BLaER1 (cell line): ENCODE results near the gene PHLPP1.

Experiments used
- H3K27ac ChIP-seq: shearing (Covaris generic); formaldehyde crosslinking; 2 replicates; pipeline ENCODE4 v1.8.1; 2022
- H3K27me3 ChIP-seq: shearing (Covaris generic); formaldehyde crosslinking; 2 replicates; pipeline ENCODE4 v1.8.1; 2022
- H3K36me3 ChIP-seq: shearing (Covaris generic); formaldehyde crosslinking; 2 replicates; pipeline ENCODE4 v1.8.1; 2022
- H3K4me1 ChIP-seq: shearing (Covaris generic); formaldehyde crosslinking; 2 replicates; pipeline ENCODE4 v1.8.1; 2022
- H3K4me2 ChIP-seq: shearing (Covaris generic); formaldehyde crosslinking; 2 replicates; pipeline ENCODE4 v1.8.1; 2022
- H3K4me3 ChIP-seq: shearing (Covaris generic); formaldehyde crosslinking; 2 replicates; pipeline ENCODE4 v1.8.1; 2022
- H3K9ac ChIP-seq: shearing (Covaris generic); formaldehyde crosslinking; 2 replicates; pipeline ENCODE4 v1.8.1; 2022
- H3K9me3 ChIP-seq: shearing (Covaris generic); formaldehyde crosslinking; 2 replicates; pipeline ENCODE4 v1.8.1; 2022
- H4K20me1 ChIP-seq: shearing (Covaris generic); formaldehyde crosslinking; 2 replicates; pipeline ENCODE4 v1.8.1; 2022
- Cebpa-rat ChIP-seq: shearing (Covaris generic); IDR thresholded peaks from 2 replicates; pipeline ENCODE4 v1.8.1; 2022

PHLPP1 gene

DNA sequence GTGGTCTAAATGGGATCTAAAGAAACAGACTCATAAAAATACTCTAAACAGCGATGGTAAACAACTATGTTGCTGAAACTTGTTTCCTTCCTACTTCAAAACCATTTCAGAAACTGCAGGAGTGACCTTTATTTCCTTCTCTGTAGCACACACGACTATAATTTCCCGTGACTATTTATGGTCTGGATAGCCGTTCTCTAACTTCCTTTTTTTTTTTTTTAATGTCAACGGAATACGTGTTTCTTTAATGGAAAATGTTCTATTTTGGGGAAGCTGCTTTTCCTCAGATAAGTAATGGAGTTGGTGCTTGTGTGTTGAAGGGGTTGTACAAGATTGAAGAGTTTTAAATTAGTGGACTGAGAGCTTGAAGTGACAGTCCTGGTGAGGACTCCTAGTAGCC, 224.1 kb downstream of the PHLPP1 start:
- peaks cover 16% of the 10 kb centered on the region; the same call in 1 of the 2 replicates for H3K9me3 ChIP-seq
- H3K4me1 ChIP-seq = peaks cover 64% of the 10 kb centered on the region
- TF ChIP-seq Cebpa-rat = no peak
- H3K27me3 ChIP-seq = no peaks in the 10 kb centered on the region
- H3K9ac ChIP-seq = peak overlapping the region; percentile 72
- no peaks in the 10 kb centered on the region for H4K20me1 ChIP-seq
- H3K36me3 ChIP-seq = peaks cover 30% of the 10 kb centered on the region
- H3K4me3 ChIP-seq = peak overlapping the region; percentile 44
- H3K27ac ChIP-seq = peak overlapping the region; percentile 84
- H3K4me2 ChIP-seq = peak overlapping the region; percentile 83

- peak overlapping the region; percentile 72 for H3K9ac ChIP-seq
- no peak for TF ChIP-seq Cebpa-rat
- no peaks in the 10 kb centered on the region for H3K27me3 ChIP-seq
- 0 out of 2 replicates have a peak overlapping the region, but pooled peaks have one; percentile 44 for H3K4me3 ChIP-seq
- no peaks in the 10 kb centered on the region for H4K20me1 ChIP-seq
- peak overlapping the region; percentile 84 for H3K27ac ChIP-seq
- peak overlapping the region; percentile 83 for H3K4me2 ChIP-seq
- H3K9me3 ChIP-seq = peaks cover 16% of the 10 kb centered on the region; the same call in 1 of the 2 replicates
- peaks cover 33% of the 10 kb centered on the region for H3K36me3 ChIP-seq
- H3K4me1 ChIP-seq = peaks cover 64% of the 10 kb centered on the region
These were observed 224.6 kb downstream of the PHLPP1 start for GRCh38 chr18:62939926-62940325.

GRCh38 chr18:62942578-62942977, 227.2 kb downstream of the PHLPP1 start:
- no peak for TF ChIP-seq Cebpa-rat
- H3K4me3 ChIP-seq = no peak overlapping the region
- no peaks in the 10 kb centered on the region for H3K27me3 ChIP-seq
- H3K4me1 ChIP-seq = peaks cover 43% of the 10 kb centered on the region
- H3K9me3 ChIP-seq = peaks cover 16% of the 10 kb centered on the region; the same call in 1 of the 2 replicates
- H3K36me3 ChIP-seq = peaks cover 60% of the 10 kb centered on the region
- no peaks in the 10 kb centered on the region for H4K20me1 ChIP-seq
- 0 out of 2 replicates have a peak overlapping the region, but pooled peaks have one; percentile 4 for H3K27ac ChIP-seq
- H3K9ac ChIP-seq = no peak overlapping the region
- no peak overlapping the region for H3K4me2 ChIP-seq

GRCh38 chr18:62944454-62944853, 229.1 kb downstream of the PHLPP1 start:
- peaks cover 25% of the 10 kb centered on the region for H3K4me1 ChIP-seq
- peaks cover 67% of the 10 kb centered on the region for H3K36me3 ChIP-seq
- TF ChIP-seq Cebpa-rat = no peak
- H4K20me1 ChIP-seq = no peaks in the 10 kb centered on the region
- no peak overlapping the region for H3K4me2 ChIP-seq
- no peak overlapping the region for H3K4me3 ChIP-seq
- no peaks in the 10 kb centered on the region for H3K27me3 ChIP-seq
- no peak overlapping the region for H3K27ac ChIP-seq
- H3K9me3 ChIP-seq = peaks cover 16% of the 10 kb centered on the region; the same call in 1 of the 2 replicates
- no peak overlapping the region for H3K9ac ChIP-seq

- H3K27ac ChIP-seq = no peak overlapping the region
- H4K20me1 ChIP-seq = no peaks in the 10 kb centered on the region
- H3K4me2 ChIP-seq = no peak overlapping the region
- TF ChIP-seq Cebpa-rat = no peak
- peaks cover 65% of the 10 kb centered on the region for H3K36me3 ChIP-seq
- H3K9ac ChIP-seq = no peak overlapping the region
- peaks cover 34% of the 10 kb centered on the region for H3K4me1 ChIP-seq
- H3K4me3 ChIP-seq = no peak overlapping the region
- H3K27me3 ChIP-seq = no peaks in the 10 kb centered on the region
- H3K9me3 ChIP-seq = peaks cover 9% of the 10 kb centered on the region
These were observed 233.4 kb downstream of the PHLPP1 start for GRCh38 chr18:62948788-62949187.

DNA sequence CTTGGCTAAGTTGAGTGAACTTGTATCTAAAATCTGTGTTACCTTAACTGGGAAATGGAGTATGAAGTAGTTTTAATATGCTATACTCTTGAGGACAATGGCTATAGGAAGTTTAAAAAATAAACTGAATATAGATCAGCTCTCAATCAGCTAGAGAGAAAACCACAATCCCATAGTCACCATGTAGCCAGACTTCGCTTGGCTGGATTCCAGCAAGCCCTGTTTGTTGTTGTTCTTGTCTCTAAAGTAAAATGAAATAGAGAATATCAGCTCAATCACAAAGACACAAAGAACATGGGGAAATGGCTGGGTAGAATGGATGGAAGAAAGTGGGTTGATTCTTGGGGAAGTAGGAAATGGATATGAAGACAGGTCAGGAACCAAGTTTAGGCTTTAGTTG, 234.9 kb downstream of the PHLPP1 start:
- Histone ChIP-seq H3K4me2 (peak overlapping the region; percentile 40), H3K9me3 (peaks cover 9% of the 10 kb centered on the region), H3K27me3 (no peaks in the 10 kb centered on the region), H3K9ac (no peak overlapping the region), H3K4me1 (peaks cover 48% of the 10 kb centered on the region), H3K4me3 (no peak overlapping the region), H4K20me1 (no peaks in the 10 kb centered on the region), H3K36me3 (peaks cover 60% of the 10 kb centered on the region), H3K27ac (no peak overlapping the region)
- no peak for TF ChIP-seq Cebpa-rat

DNA sequence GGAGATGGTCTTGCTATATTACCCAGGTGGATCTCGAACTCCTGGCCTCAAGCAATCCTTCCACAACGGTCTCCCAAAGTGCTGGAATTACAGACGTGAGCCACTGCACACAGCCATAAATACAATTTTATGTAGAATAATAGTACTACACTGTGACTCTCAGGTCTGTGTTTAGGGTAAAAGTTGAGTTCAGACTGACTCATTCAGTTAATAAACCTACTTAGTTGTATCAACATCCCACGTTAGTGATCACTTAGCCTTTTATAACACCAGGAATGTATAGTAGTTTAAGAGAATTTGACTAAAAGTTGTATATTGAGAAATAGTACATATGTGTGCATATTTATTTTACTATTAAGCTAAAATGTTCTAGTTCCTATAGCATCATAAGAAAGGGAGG, 237.5 kb downstream of the PHLPP1 start:
- peaks cover 9% of the 10 kb centered on the region for H3K9me3 ChIP-seq
- H3K9ac ChIP-seq = no peak overlapping the region
- TF ChIP-seq Cebpa-rat = no peak
- no peak overlapping the region for H3K4me3 ChIP-seq
- H3K36me3 ChIP-seq = peaks cover 44% of the 10 kb centered on the region
- peak overlapping the region; percentile 38; the same call in 1 of the 2 replicates for H3K27ac ChIP-seq
- H4K20me1 ChIP-seq = no peaks in the 10 kb centered on the region
- peak overlapping the region; percentile 64 for H3K4me2 ChIP-seq
- peaks cover 51% of the 10 kb centered on the region for H3K4me1 ChIP-seq
- H3K27me3 ChIP-seq = no peaks in the 10 kb centered on the region

GRCh38 chr18:62953663-62954062, 238.3 kb downstream of the PHLPP1 start:
- Histone ChIP-seq H3K27me3 (no peaks in the 10 kb centered on the region), H4K20me1 (no peaks in the 10 kb centered on the region), H3K4me2 (peak overlapping the region; percentile 64), H3K4me1 (peaks cover 51% of the 10 kb centered on the region), H3K9ac (no peak overlapping the region), H3K4me3 (no peak overlapping the region), H3K27ac (no peak overlapping the region), H3K36me3 (peaks cover 43% of the 10 kb centered on the region), H3K9me3 (peaks cover 9% of the 10 kb centered on the region)
- TF ChIP-seq Cebpa-rat = no peak

- H3K4me2 ChIP-seq = peak overlapping the region; percentile 64
- H3K4me3 ChIP-seq = no peak overlapping the region
- no peak overlapping the region for H3K9ac ChIP-seq
- no peak for TF ChIP-seq Cebpa-rat
- H3K9me3 ChIP-seq = peaks cover 9% of the 10 kb centered on the region
- no peaks in the 10 kb centered on the region for H4K20me1 ChIP-seq
- peaks cover 46% of the 10 kb centered on the region for H3K36me3 ChIP-seq
- no peaks in the 10 kb centered on the region for H3K27me3 ChIP-seq
- H3K4me1 ChIP-seq = peaks cover 51% of the 10 kb centered on the region
- H3K27ac ChIP-seq = no peak overlapping the region
These were observed 239.0 kb downstream of the PHLPP1 start for GRCh38 chr18:62954366-62954765.

DNA sequence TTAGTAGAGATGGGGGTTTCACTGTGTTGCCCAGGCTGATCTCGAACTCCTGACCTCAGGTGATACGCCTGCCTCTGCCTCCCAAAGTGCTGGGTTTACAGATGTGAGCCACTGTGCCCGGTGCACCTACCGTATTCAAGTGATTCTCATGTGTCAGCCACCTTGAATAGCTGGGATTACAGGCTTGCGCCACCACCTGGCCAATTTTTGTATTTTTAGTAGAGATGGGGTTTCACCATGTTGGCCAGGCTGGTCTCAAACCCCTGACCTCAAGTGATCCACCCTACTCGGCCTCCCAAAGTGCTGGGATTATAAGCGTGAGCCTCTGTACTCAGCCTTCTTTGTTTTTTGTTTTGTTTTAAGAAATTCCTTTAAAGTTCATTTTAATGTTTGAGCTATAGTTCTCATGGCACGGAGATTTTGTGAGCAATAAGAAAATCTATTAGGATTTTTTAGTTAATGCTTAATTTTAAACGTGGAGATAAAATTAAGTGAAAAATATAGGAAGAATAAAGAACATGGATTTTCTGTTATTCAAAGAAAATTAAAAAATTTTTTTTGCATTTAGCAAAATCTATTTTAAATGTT, 242.6 kb downstream of the PHLPP1 start:
- H3K4me2 ChIP-seq = no peak overlapping the region
- no peaks in the 10 kb centered on the region for H3K9me3 ChIP-seq
- H3K27ac ChIP-seq = no peak overlapping the region
- peaks cover 25% of the 10 kb centered on the region for H3K4me1 ChIP-seq
- H3K36me3 ChIP-seq = peaks cover 45% of the 10 kb centered on the region
- H3K27me3 ChIP-seq = no peaks in the 10 kb centered on the region
- H3K4me3 ChIP-seq = no peak overlapping the region
- H3K9ac ChIP-seq = no peak overlapping the region
- TF ChIP-seq Cebpa-rat = no peak
- no peaks in the 10 kb centered on the region for H4K20me1 ChIP-seq
